ENCODE results near the gene RAB27B.

Gene RAB27B, protein sequence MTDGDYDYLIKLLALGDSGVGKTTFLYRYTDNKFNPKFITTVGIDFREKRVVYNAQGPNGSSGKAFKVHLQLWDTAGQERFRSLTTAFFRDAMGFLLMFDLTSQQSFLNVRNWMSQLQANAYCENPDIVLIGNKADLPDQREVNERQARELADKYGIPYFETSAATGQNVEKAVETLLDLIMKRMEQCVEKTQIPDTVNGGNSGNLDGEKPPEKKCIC

GRCh38 chr18:54828281-54828881 lies at the start of gene RAB27B:
TSS of gene RAB27B (plus strand) at chr18:54828477. CDS start at chr18:54877586, 49,109 bp downstream.
- in situ Hi-C loops (cut with MboI; ENCODE audit: low pct_unique_long_range_greater_than_20kb, low sequenced_read_pairs, unreplicated experiment), result no loop called here
- TF ChIP-seq, protein P1, sequence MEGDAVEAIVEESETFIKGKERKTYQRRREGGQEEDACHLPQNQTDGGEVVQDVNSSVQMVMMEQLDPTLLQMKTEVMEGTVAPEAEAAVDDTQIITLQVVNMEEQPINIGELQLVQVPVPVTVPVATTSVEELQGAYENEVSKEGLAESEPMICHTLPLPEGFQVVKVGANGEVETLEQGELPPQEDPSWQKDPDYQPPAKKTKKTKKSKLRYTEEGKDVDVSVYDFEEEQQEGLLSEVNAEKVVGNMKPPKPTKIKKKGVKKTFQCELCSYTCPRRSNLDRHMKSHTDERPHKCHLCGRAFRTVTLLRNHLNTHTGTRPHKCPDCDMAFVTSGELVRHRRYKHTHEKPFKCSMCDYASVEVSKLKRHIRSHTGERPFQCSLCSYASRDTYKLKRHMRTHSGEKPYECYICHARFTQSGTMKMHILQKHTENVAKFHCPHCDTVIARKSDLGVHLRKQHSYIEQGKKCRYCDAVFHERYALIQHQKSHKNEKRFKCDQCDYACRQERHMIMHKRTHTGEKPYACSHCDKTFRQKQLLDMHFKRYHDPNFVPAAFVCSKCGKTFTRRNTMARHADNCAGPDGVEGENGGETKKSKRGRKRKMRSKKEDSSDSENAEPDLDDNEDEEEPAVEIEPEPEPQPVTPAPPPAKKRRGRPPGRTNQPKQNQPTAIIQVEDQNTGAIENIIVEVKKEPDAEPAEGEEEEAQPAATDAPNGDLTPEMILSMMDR (IDR thresholded peaks at IDR 0.05; ENCODE audit: extremely low read depth, insufficient read depth, missing control alignments), result no peak
- no peak for DNase-seq (ENCODE audit: low spot score)

GRCh38 chr18:54780285-54780861 lies 47.9 kb upstream of the RAB27B start:
- TF ChIP-seq, protein P1 (IDR thresholded peaks at IDR 0.05; ENCODE audit: extremely low read depth, insufficient read depth, missing control alignments), result no peak
- no peak for DNase-seq (ENCODE audit: low spot score)
- in situ Hi-C loops (cut with MboI; ENCODE audit: low pct_unique_long_range_greater_than_20kb, low sequenced_read_pairs, unreplicated experiment), result no loop called here

GRCh38 chr18:54780970-54781369 lies 47.3 kb upstream of the RAB27B start:
- in situ Hi-C loops (cut with MboI; ENCODE audit: low pct_unique_long_range_greater_than_20kb, low sequenced_read_pairs, unreplicated experiment), result no loop called here
- TF ChIP-seq, protein P1 (IDR thresholded peaks at IDR 0.05; ENCODE audit: extremely low read depth, insufficient read depth, missing control alignments), result no peak
- no peak for DNase-seq (ENCODE audit: low spot score)

GRCh38 chr18:54783139-54783538 lies 45.1 kb upstream of the RAB27B start:
- in situ Hi-C loops (cut with MboI; ENCODE audit: low pct_unique_long_range_greater_than_20kb, low sequenced_read_pairs, unreplicated experiment), result no loop called here
- no peak for DNase-seq (ENCODE audit: low spot score)

DNA sequence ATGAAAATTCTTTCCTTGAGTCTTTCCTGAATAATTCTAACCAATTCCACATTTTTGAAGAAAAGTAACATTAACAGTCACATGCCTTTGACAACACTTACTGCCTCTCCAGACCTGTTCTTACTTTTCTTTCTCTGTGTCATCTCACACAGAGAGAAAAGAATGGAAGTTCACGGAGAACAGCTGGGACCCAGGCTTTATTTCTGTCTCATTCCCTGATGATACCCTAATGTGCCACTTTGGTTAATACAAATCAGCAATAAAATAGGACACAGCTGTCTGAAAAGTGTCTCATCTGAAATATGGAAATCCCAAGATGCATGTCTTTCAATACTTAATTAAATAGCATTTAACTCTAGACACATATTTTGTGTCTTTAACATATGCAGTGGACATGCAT lies 42.1 kb upstream of the RAB27B start:
- DNase-seq (ENCODE audit: low spot score), result no peak
- in situ Hi-C loops (cut with MboI; ENCODE audit: low pct_unique_long_range_greater_than_20kb, low sequenced_read_pairs, unreplicated experiment), result no loop called here
- TF ChIP-seq, protein P1 (IDR thresholded peaks at IDR 0.05; ENCODE audit: extremely low read depth, insufficient read depth, missing control alignments), result no peak

More at GRCh38 chr18:54783139-54783538, 45.1 kb upstream of the RAB27B start:
- TF ChIP-seq, protein P1 (IDR thresholded peaks at IDR 0.05; ENCODE audit: extremely low read depth, insufficient read depth, missing control alignments), result no peak

GRCh38 chr18:54787121-54787520 lies 41.2 kb upstream of the RAB27B start:
- in situ Hi-C loops (cut with MboI; ENCODE audit: low pct_unique_long_range_greater_than_20kb, low sequenced_read_pairs, unreplicated experiment), result no loop called here
- TF ChIP-seq, protein P1 (IDR thresholded peaks at IDR 0.05; ENCODE audit: extremely low read depth, insufficient read depth, missing control alignments), result no peak
- no peak for DNase-seq (ENCODE audit: low spot score)
